GM18873 (cell line): ENCODE results near the gene TRIP11.
"Not testable (repeated sequence)": the region's sequence is repeated elsewhere in the genome, so short reads cannot be mapped to it uniquely, and the experiment has no call there.

ENCODE experiments used
- ATAC-seq: cut with Tn5 transposase; IDR thresholded peaks from one replicate; pipeline ENCODE4 v1.9.1; 2021; ENCODE audit warnings: mild to moderate bottlenecking, moderate library complexity, moderate number of reproducible peaks; ENCODE audit not compliant: unreplicated experiment, low FRiP score

TRIP11 gene

GRCh38 chr14:92039719-92040430 is at the start of gene TRIP11:
Gene TRIP11 (minus strand): TSS chr14:92040059. CDS start chr14:92039685, 374 bp downstream.
- peak; percentile 89 for ATAC-seq

- no peak for ATAC-seq
Observed at GRCh38 chr14:92088494-92088893, 48.6 kb upstream of the TRIP11 start.

- ATAC-seq, result no peak
Observed at GRCh38 chr14:92074555-92074954, 34.7 kb upstream of the TRIP11 start.

- no peak for ATAC-seq
Observed at GRCh38 chr14:92058006-92058917, 18.4 kb upstream of the TRIP11 start.

- no peak for ATAC-seq
Observed at GRCh38 chr14:92049781-92050180, 9.9 kb upstream of the TRIP11 start.

- not testable (repeated sequence) for ATAC-seq
Observed at GRCh38 chr14:92049221-92049620, 9.4 kb upstream of the TRIP11 start.

- not testable (repeated sequence) for ATAC-seq
Observed at GRCh38 chr14:92045904-92046303, 6.0 kb upstream of the TRIP11 start.

- not testable (repeated sequence) for ATAC-seq
Observed at GRCh38 chr14:92041766-92042165, 1.9 kb upstream of the TRIP11 start.

- ATAC-seq, result no peak
Observed at GRCh38 chr14:92041203-92041602, 1.3 kb upstream of the TRIP11 start.

GRCh38 chr14:92040431-92041051 is 682 bp upstream of the TRIP11 start:
- ATAC-seq, result no peak

GRCh38 chr14:92039063-92039718 is 668 bp downstream of the TRIP11 start:
- peak; percentile 20 for ATAC-seq

GRCh38 chr14:92037989-92038388 is 1.9 kb downstream of the TRIP11 start:
- ATAC-seq, result no peak

- no peak for ATAC-seq
Observed at GRCh38 chr14:92035890-92036289, 4.0 kb downstream of the TRIP11 start.

- no peak for ATAC-seq
Observed at GRCh38 chr14:92033906-92034687, 5.8 kb downstream of the TRIP11 start.

GRCh38 chr14:92033433-92033832 is 6.4 kb downstream of the TRIP11 start:
- ATAC-seq, result no peak

GRCh38 chr14:92026548-92027190 is 13.2 kb downstream of the TRIP11 start:
- ATAC-seq, result no peak

GRCh38 chr14:92022036-92022435 is 17.8 kb downstream of the TRIP11 start:
- no peak for ATAC-seq

GRCh38 chr14:92021523-92021922 is 18.3 kb downstream of the TRIP11 start:
- ATAC-seq, result no peak

GRCh38 chr14:92014040-92014439 is 25.8 kb downstream of the TRIP11 start:
- ATAC-seq, result no peak
